ENCODE measurements around the gene STARD5. TPM values are rescaled to one million over a fixed set of nuclear protein-coding genes. Genes with fewer than 3 reads are reported as not detected.

The STARD5 gene
- total and polyA plus RNA-seq, 2 of the 8 experiments (the other 6 are each of a cell fraction or from before 2014, with no cell fraction given), result 5.5 to 10.4 TPM

DNA sequence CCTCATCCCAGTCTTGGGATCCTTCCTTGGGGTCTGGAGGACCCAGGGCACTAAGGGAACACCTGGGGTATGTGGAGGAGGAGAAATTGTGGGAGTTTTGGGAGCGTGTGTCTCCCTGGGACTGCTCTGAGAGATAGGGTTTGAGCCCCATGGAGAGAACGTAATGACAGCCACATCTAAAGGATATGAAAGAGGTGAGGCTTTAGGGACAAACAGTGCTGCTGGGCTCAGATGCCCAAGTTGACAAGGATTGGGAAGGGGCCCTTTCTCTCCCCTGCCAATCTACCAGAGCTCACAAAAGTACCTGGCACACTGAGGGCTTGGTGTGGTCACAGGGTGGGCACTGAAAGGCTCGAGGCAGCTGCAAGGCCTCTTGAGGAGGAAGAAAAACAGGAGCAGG, 13.3 kb upstream of the STARD5 start:
- H2BK20ac ChIP-seq (ENCODE audit: low read length), result no peak overlapping the region
- H3K9ac ChIP-seq (replicated peaks in 1 of 4; ENCODE audit: extremely low read depth in 1 of 4, low read depth in 3 of 4, low read length in 3 of 4), result no peak overlapping the region
- no peaks in the 10 kb centered on the region for H4K20me1 ChIP-seq (replicated peaks in 1 of 2; ENCODE audit: control insufficient read depth in 1 of 2, insufficient read depth in 2 of 2, low read length in 2 of 2)
- H3K23ac ChIP-seq (ENCODE audit: insufficient read length), result no peak overlapping the region
- POLR2A ChIA-PET (ENCODE audit: partially characterized antibody), result no interaction called here
- no peak overlapping the region for H2AFZ ChIP-seq (ENCODE audit: low read length)
- H2BK5ac ChIP-seq (ENCODE audit: low read depth, low read length), result no peak overlapping the region
- H3K79me2 ChIP-seq (ENCODE audit: control insufficient read depth in 1 of 2, insufficient read depth in 2 of 2, low read length in 2 of 2), result no peaks in the 10 kb centered on the region
- H3K27ac ChIP-seq (ENCODE audit: low read depth, low read length), result no peak overlapping the region; the same call in 1 of the 2 replicates
- no peaks in the 10 kb centered on the region for H3K36me3 ChIP-seq (ENCODE audit: control insufficient read depth in 2 of 4, insufficient read depth in 4 of 4, low read length in 3 of 4)
- FAIRE-seq, result no peak
- H3K56ac ChIP-seq (replicated peaks; ENCODE audit: insufficient read length, low read depth, low read length), result no peak overlapping the region
- H4K91ac ChIP-seq (replicated peaks; ENCODE audit: insufficient read length, low read length), result no peak overlapping the region
- H3K4me3 ChIP-seq (ENCODE audit: extremely low read depth in 1 of 4, insufficient read depth in 2 of 4, low read depth in 3 of 4, low read length in 4 of 4), result no peak overlapping the region
- DNase-seq (ENCODE audit: low read depth in 1 of 2, low spot score in 2 of 2), result peak in 1 of 2 experiments; percentile 30
- H2BK120ac ChIP-seq (replicated peaks; ENCODE audit: low read depth, low read length), result no peak overlapping the region
- H2AK5ac ChIP-seq (ENCODE audit: low read depth, low read length), result no peak overlapping the region
- no peak overlapping the region for H2BK12ac ChIP-seq (ENCODE audit: low read depth, low read length)
- no peaks in the 10 kb centered on the region for H3K4me1 ChIP-seq (replicated peaks in 1 of 4; ENCODE audit: control insufficient read depth in 3 of 4, insufficient read depth in 4 of 4, low read length in 3 of 4)
- H4K8ac ChIP-seq (ENCODE audit: extremely low read depth, insufficient read depth, low read length), result no peak overlapping the region
- no peaks in the 10 kb centered on the region for H3K23me2 ChIP-seq (ENCODE audit: low read depth, low read length)
- WGBS, 2 experiments (ENCODE audit: extremely low coverage in 1 of 2, insufficient coverage in 1 of 2, insufficient read length in 1 of 2, insufficient replicate concordance in 2 of 2, low coverage in 1 of 2, low lambda C conversion rate in 2 of 2, missing lambda C conversion rate in 1 of 2), result 88% methylated on average over 3 of the region's 3 CpGs; no CpG with 5 or more reads in 1 of the 2 experiments
- no peak overlapping the region for H3K4ac ChIP-seq (replicated peaks; ENCODE audit: insufficient read length, low read depth, low read length)
- no peak overlapping the region for H2BK15ac ChIP-seq (ENCODE audit: low read length)
- H3K14ac ChIP-seq (ENCODE audit: insufficient read length), result no peak overlapping the region
- CTCF ChIA-PET (ENCODE audit: partially characterized antibody), result interaction anchor here (0.8 to 3.2 kb wide), 10 partner anchors 9 to 182 kb away, joined by 3 to 13 read pairs (median 3); no protein-coding TSS in a partner anchor
- no peak overlapping the region for H4K5ac ChIP-seq (ENCODE audit: insufficient read length, low read depth, low read length)
- no peaks in the 10 kb centered on the region for H3K79me1 ChIP-seq (ENCODE audit: low read depth, low read length)
- no peak overlapping the region for H3K4me2 ChIP-seq (ENCODE audit: insufficient read depth in 1 of 2, low read depth in 2 of 2, low read length in 2 of 2)
- no peaks in the 10 kb centered on the region for H3K27me3 ChIP-seq (replicated peaks in 1 of 4; ENCODE audit: control insufficient read depth in 3 of 4, extremely low read depth in 1 of 4, insufficient read depth in 3 of 4, low read length in 3 of 4)
- H3K9me3 ChIP-seq (ENCODE audit: insufficient read depth in 2 of 2, low read depth in 1 of 2, low read length in 1 of 2), result no peaks in the 10 kb centered on the region
- no peak overlapping the region for H3K18ac ChIP-seq (ENCODE audit: extremely low read depth, low read length)
- TF ChIP-seq TAF1 (IDR thresholded peaks at IDR 0.05; ENCODE audit: low read depth, low read length) (no peak), POLR2A (IDR thresholded peaks at IDR 0.05; ENCODE audit: control extremely low read depth in 1 of 2, low read depth in 2 of 2, low read length in 2 of 2) (no peak), ASH2L (IDR thresholded peaks at IDR 0.05; ENCODE audit: low read length) (no peak), SIN3A (conservative IDR thresholded peaks at IDR 0.05 in 1 of 2, IDR thresholded peaks at IDR 0.05 in 1 of 2; ENCODE audit: low read depth in 1 of 2, low read length in 2 of 2) (no peak), EZH2 (IDR thresholded peaks at IDR 0.05; ENCODE audit: low read depth, low read length, severe bottlenecking) (no peak), BACH1 (IDR thresholded peaks at IDR 0.05; ENCODE audit: low read length) (no peak), MAFK (IDR thresholded peaks at IDR 0.05; ENCODE audit: low read depth, low read length) (no peak)
- TF ChIP-seq, protein P1, sequence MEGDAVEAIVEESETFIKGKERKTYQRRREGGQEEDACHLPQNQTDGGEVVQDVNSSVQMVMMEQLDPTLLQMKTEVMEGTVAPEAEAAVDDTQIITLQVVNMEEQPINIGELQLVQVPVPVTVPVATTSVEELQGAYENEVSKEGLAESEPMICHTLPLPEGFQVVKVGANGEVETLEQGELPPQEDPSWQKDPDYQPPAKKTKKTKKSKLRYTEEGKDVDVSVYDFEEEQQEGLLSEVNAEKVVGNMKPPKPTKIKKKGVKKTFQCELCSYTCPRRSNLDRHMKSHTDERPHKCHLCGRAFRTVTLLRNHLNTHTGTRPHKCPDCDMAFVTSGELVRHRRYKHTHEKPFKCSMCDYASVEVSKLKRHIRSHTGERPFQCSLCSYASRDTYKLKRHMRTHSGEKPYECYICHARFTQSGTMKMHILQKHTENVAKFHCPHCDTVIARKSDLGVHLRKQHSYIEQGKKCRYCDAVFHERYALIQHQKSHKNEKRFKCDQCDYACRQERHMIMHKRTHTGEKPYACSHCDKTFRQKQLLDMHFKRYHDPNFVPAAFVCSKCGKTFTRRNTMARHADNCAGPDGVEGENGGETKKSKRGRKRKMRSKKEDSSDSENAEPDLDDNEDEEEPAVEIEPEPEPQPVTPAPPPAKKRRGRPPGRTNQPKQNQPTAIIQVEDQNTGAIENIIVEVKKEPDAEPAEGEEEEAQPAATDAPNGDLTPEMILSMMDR (IDR thresholded peaks at IDR 0.05; ENCODE audit: control extremely low read depth in 1 of 3, insufficient read depth in 1 of 3, low read depth in 1 of 3, low read length in 3 of 3), result no peak

Measured in H1 (cell line).